WTC11 (cell line): ENCODE data around the gene CROCC2.

Source experiments
- AFF4 ChIP-seq: sonication (generic); formaldehyde crosslinking; IDR thresholded peaks from 2 replicates; pipeline ENCODE4 v1.8.1; 2023; ENCODE audit warnings: mild to moderate bottlenecking, missing genetic modification reagents, borderline replicate concordance
- ATF3 ChIP-seq: sonication (generic); formaldehyde crosslinking; conservative IDR thresholded peaks from 2 replicates; pipeline ENCODE4 v1.8.1; 2022; ENCODE audit warnings: mild to moderate bottlenecking, missing genetic modification reagents
- CREB1 ChIP-seq: sonication (generic); formaldehyde crosslinking; IDR thresholded peaks from 2 replicates; pipeline ENCODE4 v1.8.0; 2023; ENCODE audit warnings: mild to moderate bottlenecking, missing genetic modification reagents
- CTCF ChIP-seq: fragments of 200-600 bp; IDR thresholded peaks from 2 replicates; pipeline ENCODE4 v1.8.0; 2022; ENCODE audit warnings: antibody characterized with exemption
- NR1H2 ChIP-seq: sonication (generic); formaldehyde crosslinking; IDR thresholded peaks from 2 replicates; pipeline ENCODE4 v1.9.0; 2021; ENCODE audit warnings: mild to moderate bottlenecking, moderate library complexity, missing genetic modification reagents
- SP1 ChIP-seq: sonication (generic); formaldehyde crosslinking; conservative IDR thresholded peaks from 2 replicates; pipeline ENCODE4 v1.8.1; 2022; ENCODE audit warnings: missing genetic modification reagents
- USF1 ChIP-seq: sonication (generic); formaldehyde crosslinking; IDR thresholded peaks from 2 replicates; pipeline ENCODE4 v1.8.0; 2022; ENCODE audit warnings: mild to moderate bottlenecking, missing genetic modification reagents
- USF2 ChIP-seq: sonication (generic); formaldehyde crosslinking; IDR thresholded peaks from 2 replicates; pipeline ENCODE4 v1.8.1; 2023; ENCODE audit warnings: mild to moderate bottlenecking, missing genetic modification reagents, moderate library complexity
- ZNF121 ChIP-seq: sonication (generic); formaldehyde crosslinking; IDR thresholded peaks from 2 replicates; pipeline ENCODE4 v1.8.0; 2023; ENCODE audit warnings: missing genetic modification reagents
- TF ChIP-seq, protein P1 (sequence below): fragments of 250-450 bp; sonication (Bioruptor Pico); conservative IDR thresholded peaks from 2 replicates; pipeline ENCODE4 v1.9.0; 2021; ENCODE audit warnings: mild to moderate bottlenecking

- TF ChIP-seq ATF3 (CRISPR knock-in tag), result no peak
- TF ChIP-seq CTCF, result no peak
- TF ChIP-seq USF2 (CRISPR knock-in tag), result no peak
- TF ChIP-seq USF1 (CRISPR knock-in tag), result no peak
- no peak for TF ChIP-seq SP1 (CRISPR knock-in tag)
- TF ChIP-seq ZNF121, result no peak
- TF ChIP-seq CREB1, result no peak
- no peak for TF ChIP-seq NR1H2 (CRISPR knock-in tag)
- TF ChIP-seq AFF4, result no peak
- TF ChIP-seq, protein P1, sequence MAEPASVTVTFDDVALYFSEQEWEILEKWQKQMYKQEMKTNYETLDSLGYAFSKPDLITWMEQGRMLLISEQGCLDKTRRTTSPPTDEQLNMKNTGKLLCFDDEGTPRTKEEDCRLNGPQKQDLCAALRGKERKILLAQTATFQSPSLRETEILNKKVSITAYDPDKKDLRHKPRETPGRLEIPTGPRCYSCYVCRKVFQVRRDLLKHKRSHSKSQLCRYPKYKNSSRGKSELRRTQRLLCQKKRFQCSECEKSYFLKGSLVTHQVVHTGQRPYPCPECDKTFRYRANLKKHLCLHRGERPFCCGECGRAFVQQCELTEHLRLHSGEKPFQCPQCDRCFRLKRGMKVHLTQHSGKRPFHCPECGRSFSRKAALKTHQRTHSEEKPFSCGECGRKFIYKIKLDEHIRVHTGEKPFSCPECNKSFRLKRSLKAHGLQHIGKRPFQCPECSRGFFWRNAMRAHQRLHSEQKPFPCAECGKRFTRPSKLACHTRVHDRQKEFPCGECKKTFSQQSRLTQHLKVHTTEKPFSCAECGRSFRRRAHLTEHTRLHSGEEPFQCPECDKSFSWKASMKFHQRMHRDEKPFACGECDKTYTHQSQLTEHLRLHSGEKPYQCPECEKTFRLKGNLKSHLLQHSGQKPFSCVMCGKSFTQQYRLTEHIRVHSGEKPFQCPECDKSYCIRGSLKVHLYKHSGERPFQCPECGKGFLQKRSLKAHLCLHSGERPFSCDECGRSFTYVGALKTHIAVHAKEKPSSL, result no peak
These were observed 80.8 kb downstream of the CROCC2 start for GRCh38 chr2:240986787-240987411.
